Nephron progenitor cell (in vitro differentiated cells): ENCODE results near the gene THBS4.

ENCODE experiments used
- DNase-seq: peaks from one replicate; pipeline ENCODE4 v3.0.0; 2021
- H3K27ac Mint-ChIP-seq: 2 replicates; pipeline ENCODE4 v1.8.0; 2021; ENCODE audit warnings: mild to moderate bottlenecking, moderate library complexity, mixed read lengths
- H3K27me3 Mint-ChIP-seq: 2 replicates; pipeline ENCODE4 v1.8.0; 2021; ENCODE audit warnings: mild to moderate bottlenecking, low read depth, mixed read lengths; ENCODE audit not compliant: poor library complexity
- H3K36me3 Mint-ChIP-seq: 2 replicates; pipeline ENCODE4 v1.8.0; 2021; ENCODE audit warnings: low read depth, mixed read lengths
- H3K4me1 Mint-ChIP-seq: 2 replicates; pipeline ENCODE4 v1.8.0; 2021; ENCODE audit warnings: mixed read lengths
- H3K4me3 Mint-ChIP-seq: 2 replicates; pipeline ENCODE4 v1.8.0; 2021; ENCODE audit warnings: mild to moderate bottlenecking, moderate library complexity, mixed read lengths
- H3K9me3 Mint-ChIP-seq: 2 replicates; pipeline ENCODE4 v1.8.0; 2021; ENCODE audit warnings: mild to moderate bottlenecking, moderate library complexity, mixed read lengths
- CTCF ChIP-seq: fragments of 200-600 bp; sonication (generic); IDR thresholded peaks from 2 replicates; pipeline ENCODE4 v1.5.0; 2021; ENCODE audit warnings: antibody characterized with exemption

Gene THBS4

GRCh38 chr5:80060966-80061365 lies 25.8 kb downstream of the THBS4 start:
- H3K4me1 Mint-ChIP-seq, result no peaks in the 10 kb centered on the region
- no peak overlapping the region for H3K27ac Mint-ChIP-seq
- H3K27me3 Mint-ChIP-seq, result peaks cover 7% of the 10 kb centered on the region
- no peak overlapping the region for H3K4me3 Mint-ChIP-seq
- DNase-seq, result no peak
- no peak for TF ChIP-seq CTCF
- no peaks in the 10 kb centered on the region for H3K9me3 Mint-ChIP-seq
- H3K36me3 Mint-ChIP-seq, result peaks cover 5% of the 10 kb centered on the region

GRCh38 chr5:80061547-80061946 lies 26.4 kb downstream of the THBS4 start:
- no peak overlapping the region for H3K27ac Mint-ChIP-seq
- no peaks in the 10 kb centered on the region for H3K9me3 Mint-ChIP-seq
- H3K36me3 Mint-ChIP-seq, result peaks cover 5% of the 10 kb centered on the region
- no peaks in the 10 kb centered on the region for H3K4me1 Mint-ChIP-seq
- H3K4me3 Mint-ChIP-seq, result no peak overlapping the region
- no peak for TF ChIP-seq CTCF
- DNase-seq, result no peak
- H3K27me3 Mint-ChIP-seq, result peaks cover 3% of the 10 kb centered on the region

GRCh38 chr5:80064124-80064523 lies 29.0 kb downstream of the THBS4 start:
- Mint-ChIP-seq H3K4me1 (no peaks in the 10 kb centered on the region), H3K4me3 (no peak overlapping the region), H3K9me3 (no peaks in the 10 kb centered on the region), H3K27me3 (no peaks in the 10 kb centered on the region), H3K27ac (no peak overlapping the region), H3K36me3 (peaks cover 5% of the 10 kb centered on the region)
- no peak for TF ChIP-seq CTCF
- DNase-seq, result no peak

- peaks cover 15% of the 10 kb centered on the region for H3K4me1 Mint-ChIP-seq
- no peaks in the 10 kb centered on the region for H3K9me3 Mint-ChIP-seq
- no peak overlapping the region for H3K27ac Mint-ChIP-seq
- no peak overlapping the region for H3K4me3 Mint-ChIP-seq
- DNase-seq, result no peak
- peaks cover 7% of the 10 kb centered on the region for H3K36me3 Mint-ChIP-seq
- no peaks in the 10 kb centered on the region for H3K27me3 Mint-ChIP-seq
- no peak for TF ChIP-seq CTCF
Observed at GRCh38 chr5:80067016-80067415, 31.9 kb downstream of the THBS4 start.

GRCh38 chr5:80067531-80068245 lies 32.5 kb downstream of the THBS4 start:
- Mint-ChIP-seq H3K36me3 (peaks cover 9% of the 10 kb centered on the region), H3K9me3 (no peaks in the 10 kb centered on the region), H3K27me3 (no peaks in the 10 kb centered on the region), H3K4me1 (peaks cover 15% of the 10 kb centered on the region), H3K4me3 (no peak overlapping the region), H3K27ac (no peak overlapping the region)
- no peak for TF ChIP-seq CTCF
- DNase-seq, result no peak

GRCh38 chr5:80068246-80068636 lies 33.1 kb downstream of the THBS4 start:
- Mint-ChIP-seq H3K27ac (no peak overlapping the region), H3K4me3 (no peak overlapping the region), H3K9me3 (no peaks in the 10 kb centered on the region), H3K27me3 (no peaks in the 10 kb centered on the region), H3K4me1 (peaks cover 15% of the 10 kb centered on the region), H3K36me3 (peaks cover 9% of the 10 kb centered on the region)
- TF ChIP-seq CTCF, result no peak
- DNase-seq, result no peak
